A673 (cell line): ENCODE data around the gene YTHDF2.

Source experiments
- CTCF ChIP-seq: fragments of 300-800, 200-600 bp; sonication (generic); conservative IDR thresholded peaks from 2 replicates; pipeline ENCODE4 v1.5.1; 2017; ENCODE audit warnings: low read depth, mild to moderate bottlenecking, antibody characterized with exemption, low read length, moderate library complexity, mixed read lengths
- EZH2 ChIP-seq: fragments of 200-600 bp; sonication (generic); IDR thresholded peaks from 2 replicates; pipeline ENCODE4 v1.6.1; 2017; ENCODE audit warnings: borderline replicate concordance, low read depth, mild to moderate bottlenecking, mixed read lengths, antibody characterized with exemption, low read length; ENCODE audit not compliant: poor library complexity, severe bottlenecking

- TF ChIP-seq CTCF (no peak), EZH2 (no peak)
Observed at GRCh38 chr1:28751315-28752060, 14.7 kb downstream of the YTHDF2 start.
